ENCODE data around the gene OTOP3.
"Not testable (repeated sequence)": the region's sequence is repeated elsewhere in the genome, so short reads cannot be mapped to it uniquely, and the experiment has no call there.

Gene OTOP3

DNA sequence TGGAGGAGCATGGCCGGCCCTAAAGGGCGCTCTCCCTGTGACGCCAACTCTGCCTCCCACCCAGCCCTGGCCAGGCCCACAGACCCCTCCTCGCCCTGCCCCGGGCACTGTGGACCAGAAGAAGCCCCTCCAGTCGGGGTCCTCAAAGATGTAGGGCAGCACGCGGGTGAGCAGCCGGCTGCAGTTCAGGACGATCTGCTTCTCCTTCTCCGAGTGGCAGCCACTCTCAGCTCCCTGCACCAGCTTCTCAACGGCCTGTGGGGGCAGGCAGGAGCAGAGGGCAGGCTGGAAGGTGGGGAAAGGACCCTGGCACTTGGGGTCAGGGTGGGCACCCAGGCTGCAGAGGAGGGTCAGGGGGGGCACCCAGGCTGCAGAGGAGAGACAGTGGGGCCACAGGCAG lies 28.0 kb downstream of the OTOP3 start:
- no peak for DNase-seq

DNA sequence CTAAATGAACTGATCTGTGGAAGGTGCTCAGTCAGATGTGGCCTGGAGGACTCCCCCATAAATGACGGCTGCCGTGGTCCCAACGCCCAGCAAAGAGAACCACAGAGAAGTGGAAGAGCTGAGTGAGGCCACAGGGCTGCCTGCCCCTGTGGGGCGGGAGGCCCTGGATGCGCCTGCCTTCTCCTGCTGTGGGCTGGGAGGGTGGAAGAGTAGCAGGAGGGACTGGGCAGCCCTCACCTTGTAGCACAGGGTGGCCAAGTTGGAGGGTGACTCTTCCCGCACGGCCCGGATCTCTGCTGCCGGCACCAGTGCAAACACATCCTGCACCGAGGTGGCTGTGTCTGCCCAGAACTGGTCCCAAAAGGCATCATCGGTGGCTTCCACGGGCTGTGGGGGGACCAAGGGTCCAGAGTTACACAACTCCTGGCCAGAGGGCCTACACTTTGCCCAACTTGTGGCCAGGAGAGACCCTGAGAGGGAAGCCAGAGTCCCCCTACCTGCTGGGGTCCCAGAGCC lies 28.6 kb downstream of the OTOP3 start:
- DNase-seq: no peak

GRCh38 chr17:74964988-74965622 lies 29.4 kb downstream of the OTOP3 start:
- no peak for DNase-seq

DNA sequence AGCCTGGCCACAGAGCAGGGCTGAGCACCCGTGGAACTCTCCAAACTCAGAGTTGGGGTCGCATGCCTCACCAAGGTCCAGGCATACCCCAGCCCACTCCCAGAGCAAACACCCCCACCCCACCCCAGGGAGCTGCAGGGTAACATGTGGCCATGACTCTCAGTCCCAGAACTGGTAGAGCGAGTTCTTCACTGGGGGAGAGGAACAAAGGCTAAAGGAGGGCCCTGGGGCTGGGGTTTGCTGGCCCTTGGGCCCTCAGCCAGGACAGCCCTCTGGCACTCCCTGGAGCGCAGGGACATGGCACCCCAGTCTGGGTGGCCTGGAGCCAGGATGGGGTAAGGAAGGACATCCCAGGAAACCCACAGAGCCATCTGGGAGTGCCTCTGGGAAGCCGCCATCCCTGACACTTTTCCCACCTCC lies 32.7 kb downstream of the OTOP3 start:
- no peak for DNase-seq

- DNase-seq: not testable (repeated sequence)
Observed at GRCh38 chr17:74969501-74969900, 33.8 kb downstream of the OTOP3 start.

GRCh38 chr17:74970395-74970794 lies 34.7 kb downstream of the OTOP3 start:
- DNase-seq: no peak

DNA sequence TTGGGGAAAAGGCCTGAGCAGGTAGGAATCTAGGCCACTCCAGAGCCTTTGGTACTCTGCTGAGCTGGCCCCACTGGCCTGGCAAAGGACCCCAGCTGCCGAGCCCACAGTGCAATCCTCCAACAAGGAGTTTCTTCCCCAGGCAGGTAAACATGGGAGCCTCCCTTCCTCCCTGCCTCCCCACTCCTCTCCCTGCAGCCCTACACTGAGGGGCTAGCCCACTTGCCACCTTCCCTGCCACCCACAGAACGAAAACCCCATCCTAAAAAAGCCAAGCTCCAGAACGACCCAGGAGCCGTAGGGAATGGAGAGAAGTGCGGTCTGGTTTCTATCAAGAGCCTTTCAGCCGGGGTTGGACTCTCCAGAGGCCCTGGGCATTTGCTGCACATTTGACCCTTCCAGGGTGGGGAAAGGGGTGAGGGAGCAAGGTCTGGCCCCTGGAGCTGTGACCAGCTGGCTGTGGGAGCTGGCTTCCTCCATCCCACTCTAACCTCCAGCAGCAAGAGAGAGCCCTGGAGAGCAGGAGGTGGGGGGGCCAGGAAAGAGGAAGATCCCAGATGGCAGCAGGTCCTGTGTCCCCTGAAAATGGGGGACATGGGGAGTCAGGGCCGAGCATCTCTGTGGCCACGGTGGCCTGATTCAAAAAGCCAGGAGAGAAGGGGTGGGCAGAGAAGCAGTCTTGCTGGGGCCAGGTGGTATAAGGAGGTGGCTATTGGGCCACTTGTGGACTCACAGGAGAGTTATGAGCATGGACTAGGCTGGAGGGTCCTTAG lies 35.6 kb downstream of the OTOP3 start:
- DNase-seq: no peak

DNA sequence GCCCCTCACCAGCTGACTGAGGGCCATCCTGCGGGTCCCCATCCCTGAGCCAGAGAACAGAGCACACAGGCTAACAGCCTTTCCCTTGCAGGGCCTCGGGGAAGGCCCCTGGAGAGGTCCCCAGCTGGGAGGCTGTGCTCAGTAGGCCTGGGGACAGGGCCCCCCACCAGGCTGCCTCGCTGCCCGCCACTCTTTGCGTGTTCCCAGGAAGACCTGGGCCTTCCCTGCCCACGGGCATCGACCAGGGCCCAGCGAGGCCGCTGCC lies 36.1 kb downstream of the OTOP3 start:
- no peak for DNase-seq

GRCh38 chr17:74972107-74972972 lies 36.6 kb downstream of the OTOP3 start, which contains the start of gene HID1:
Gene HID1, minus strand, starts transcription at chr17:74972759. Its CDS starts 103 bp downstream, at chr17:74972656.
- no peak for DNase-seq

- DNase-seq: no peak
Observed at GRCh38 chr17:74972973-74973328, 37.3 kb downstream of the OTOP3 start.

DNA sequence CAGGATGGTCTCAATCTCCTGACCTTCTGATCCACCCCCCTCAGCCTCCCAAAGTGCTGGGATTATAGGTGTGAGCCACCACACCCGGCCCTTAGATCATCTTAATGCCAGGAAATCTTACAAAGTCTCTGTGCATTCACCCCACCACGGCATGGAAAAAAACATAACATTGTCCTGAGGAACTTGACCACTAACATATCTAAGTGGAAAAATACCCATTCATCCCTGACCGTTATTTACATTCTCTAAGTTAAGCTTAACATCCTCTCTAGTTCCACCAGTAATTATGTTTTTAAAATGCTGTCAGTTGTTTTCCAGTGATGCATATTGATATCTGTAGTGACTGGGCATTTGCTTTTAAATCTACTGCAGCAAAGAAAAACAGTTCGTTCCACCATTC lies 40.2 kb downstream of the OTOP3 start:
- no peak for DNase-seq

DNA sequence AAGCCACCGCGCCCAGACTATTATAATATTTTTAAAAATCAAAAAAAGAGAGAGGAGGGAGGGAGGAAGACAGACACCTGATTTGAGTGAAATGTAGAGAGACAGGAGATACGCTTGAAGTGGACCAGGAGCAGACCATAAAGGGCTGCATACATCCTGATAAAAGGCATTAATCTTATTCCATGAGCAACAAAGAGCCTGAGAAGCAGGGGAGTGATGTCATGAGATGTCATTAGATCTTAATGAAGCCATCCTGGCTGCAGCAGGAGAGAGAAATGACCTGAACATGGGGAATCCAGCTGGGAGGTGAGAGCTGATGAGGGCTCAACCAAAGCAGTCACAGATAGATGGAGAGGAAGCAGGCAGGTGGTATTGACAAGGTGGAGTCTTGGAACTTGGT lies 42.1 kb downstream of the OTOP3 start:
- DNase-seq: no peak

DNA sequence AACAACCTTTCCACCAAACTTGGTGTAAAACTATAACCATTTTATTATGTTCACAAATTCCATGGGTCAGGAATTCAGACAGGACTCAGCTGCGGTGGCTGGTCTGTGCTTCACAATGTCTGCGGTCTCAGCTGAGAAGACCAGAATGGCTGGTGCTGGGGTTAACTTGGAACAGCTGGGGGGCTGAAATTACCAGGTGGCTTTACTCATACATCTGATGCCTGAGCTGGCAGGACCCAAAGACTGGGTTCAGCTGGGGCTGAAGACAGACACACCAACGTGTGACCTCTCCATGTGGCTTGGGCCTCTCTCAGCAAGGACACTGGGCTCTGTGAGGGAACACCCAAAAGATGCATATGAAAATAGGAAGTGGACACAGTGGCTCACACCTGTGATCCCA lies 42.5 kb downstream of the OTOP3 start:
- no peak for DNase-seq

DNA sequence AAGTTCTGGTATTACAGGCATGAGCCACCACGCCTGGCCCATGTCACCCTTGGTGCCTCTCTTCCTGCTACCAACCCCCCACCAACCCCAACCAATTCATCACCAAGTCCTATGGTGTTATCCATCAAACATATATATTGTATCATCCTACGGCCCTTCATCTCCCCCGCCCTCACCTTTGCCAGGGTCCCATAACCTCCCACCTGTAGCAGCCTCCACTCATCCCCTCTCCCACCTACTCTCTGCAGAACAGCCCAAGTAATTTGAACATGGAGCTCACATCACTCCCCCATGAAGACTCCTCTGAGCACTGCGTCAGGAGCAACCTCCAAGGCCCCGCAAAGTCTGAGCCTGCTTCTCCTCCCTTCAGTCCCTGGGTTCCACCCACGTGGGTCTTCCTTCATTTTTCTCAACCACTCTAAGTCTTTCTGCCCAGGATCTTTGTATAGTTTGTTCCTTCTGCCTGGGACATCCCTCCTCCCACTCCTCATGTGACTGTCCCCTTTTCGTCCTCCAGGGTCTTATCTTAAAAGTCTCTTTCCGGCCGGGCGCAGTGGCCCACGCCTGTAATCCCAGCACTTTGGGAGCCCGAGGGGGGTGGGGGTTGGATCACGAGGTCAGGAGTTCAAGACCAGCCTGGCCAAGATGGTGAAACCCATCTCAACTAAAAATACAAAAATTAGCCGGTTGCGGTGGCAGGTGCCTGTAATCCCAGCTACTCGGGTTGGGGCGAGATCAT lies 43.9 kb downstream of the OTOP3 start:
- DNase-seq: no peak

DNA sequence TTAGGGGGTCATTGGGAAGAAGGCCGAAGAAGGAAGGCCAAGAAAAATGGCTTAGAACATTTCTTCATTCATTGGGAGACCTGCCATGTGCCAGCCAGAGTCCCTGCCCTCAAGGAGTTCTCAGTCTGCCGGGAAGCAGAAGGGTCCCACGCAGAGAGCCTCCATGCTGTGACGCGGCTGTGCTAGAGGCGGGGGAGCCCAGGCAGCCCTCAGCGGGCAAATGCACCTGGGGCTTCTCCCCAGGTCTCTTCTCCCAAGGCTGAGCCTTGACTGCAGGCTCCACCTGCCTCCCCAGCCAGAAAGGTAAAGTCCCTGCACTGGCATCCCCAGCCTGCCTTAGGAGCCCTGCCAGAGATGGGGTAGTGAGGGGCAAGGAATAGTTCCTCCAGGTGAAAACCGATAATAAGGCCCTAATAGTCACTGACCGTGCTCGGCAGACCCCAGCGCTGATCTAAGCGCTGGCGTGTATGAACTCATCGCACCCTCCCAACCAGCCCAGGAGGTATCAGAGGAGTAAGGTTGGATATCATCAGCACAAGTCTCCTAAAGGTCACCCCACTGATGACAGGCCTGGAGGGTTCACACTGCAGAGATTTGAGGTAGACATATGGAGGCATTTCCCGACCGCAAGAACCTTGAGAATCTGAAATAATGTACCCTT lies 45.8 kb downstream of the OTOP3 start:
- DNase-seq: no peak

DNA sequence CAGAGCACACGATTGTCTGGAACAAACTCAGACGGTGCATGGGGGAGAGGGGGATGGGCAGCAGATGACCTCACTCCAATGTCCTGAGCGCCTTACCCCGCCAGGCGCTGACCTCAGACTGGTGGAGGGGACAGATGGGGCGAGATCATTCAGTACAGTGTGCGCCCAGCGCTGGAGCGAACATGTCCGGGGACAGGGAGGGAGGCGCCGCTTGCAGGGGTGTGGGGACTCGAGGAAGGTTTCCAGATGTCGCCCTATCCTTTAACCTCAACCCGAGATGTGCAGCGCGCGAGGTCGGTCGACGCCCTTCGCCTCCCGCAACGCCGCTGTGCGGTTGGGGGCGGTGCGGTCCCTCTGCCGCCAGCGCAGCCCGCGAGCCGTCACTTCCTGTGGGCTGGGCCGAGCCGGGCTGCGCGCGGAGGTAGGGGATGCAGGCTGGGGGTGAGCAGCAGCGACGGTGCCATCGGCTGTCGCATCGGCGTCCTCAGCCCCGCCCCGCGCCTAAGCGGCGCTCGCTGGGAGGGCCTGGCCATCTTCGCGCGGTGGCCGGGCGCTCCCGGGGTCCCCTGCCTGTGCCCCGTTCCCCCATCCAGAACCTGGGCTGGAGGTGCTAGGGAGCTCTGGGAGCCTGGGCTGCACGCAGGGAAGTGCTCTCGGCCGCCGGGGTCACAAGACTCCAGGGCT lies 46.4 kb downstream of the OTOP3 start:
- no peak for DNase-seq

DNA sequence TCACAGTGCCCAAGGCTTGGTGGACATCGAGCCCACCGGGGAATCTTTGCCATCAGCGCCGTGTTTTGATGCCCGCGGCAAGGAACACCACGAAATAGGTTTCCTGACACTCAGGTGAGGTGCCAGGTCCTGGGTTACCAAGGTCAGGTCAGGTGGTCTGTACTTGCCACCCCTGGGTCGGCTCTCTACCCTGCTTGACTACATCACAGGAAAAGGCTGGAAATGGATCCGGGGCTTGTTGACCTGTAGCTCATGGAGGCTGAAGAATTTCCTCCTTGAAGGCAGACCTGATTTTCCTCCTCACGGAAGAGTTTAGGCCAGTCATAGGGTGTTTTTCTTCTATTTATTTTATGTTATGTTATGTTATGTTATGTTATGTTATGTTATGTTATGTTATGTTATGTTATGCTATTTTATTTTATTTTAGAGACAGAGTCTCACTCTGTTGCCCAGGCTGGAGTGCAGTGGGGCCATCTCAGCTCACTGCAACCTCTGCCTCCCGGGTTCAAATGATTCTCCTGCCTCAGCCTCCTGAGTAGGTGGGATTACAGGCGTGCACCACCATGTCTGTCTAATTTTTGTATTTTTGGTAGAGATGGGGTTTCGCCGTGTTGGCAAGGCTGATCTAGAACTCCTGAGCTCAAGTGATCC lies 47.1 kb downstream of the OTOP3 start:
- not testable (repeated sequence) for DNase-seq

DNA sequence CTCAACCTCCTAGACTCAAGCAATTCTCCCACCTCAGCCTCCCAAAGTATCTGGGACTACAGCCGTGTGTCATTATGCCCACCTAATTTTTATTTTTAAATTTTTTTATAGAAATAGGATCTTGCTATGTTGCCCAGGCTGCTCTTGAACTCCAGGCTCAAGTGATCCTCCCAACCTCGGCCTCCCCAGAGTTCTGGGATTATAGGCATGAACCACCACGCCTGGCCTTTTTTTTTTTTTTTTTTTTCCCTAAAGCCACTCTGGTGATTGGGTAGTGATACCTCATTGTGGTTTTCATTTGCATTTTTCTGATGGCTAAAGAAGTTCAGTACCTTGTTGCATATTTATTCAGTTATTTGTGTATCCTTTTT lies 50.5 kb downstream of the OTOP3 start:
- DNase-seq: no peak

DNA sequence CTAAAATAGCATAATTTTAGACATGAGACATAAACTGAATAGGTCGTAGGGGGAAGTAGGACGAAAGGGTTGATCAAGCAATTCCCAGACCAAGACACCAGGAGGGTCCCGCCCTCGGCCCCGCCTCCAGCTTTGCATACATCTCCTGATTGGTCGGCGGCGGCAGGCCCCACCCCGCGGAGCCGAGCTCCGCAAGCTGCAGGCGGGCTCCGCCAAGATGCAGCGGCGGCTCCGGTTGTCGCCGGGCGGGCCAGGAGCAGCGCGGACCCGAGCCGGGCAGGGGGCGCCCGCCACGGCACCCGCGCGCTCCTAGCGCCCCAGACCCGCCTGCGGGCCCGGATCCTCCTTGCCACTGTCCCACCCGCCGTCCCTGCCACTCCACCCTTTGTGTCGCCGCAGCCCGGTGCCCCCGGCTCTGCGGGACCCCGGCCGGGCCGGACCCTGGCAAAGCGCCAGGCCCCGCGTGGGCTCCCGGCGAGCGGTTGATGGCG lies 51.8 kb downstream of the OTOP3 start, which contains the start of gene CDR2L:
Gene CDR2L (plus strand): TSS at position 215 of the 491 bp plus-strand sequence. CDS start 412 bp downstream, outside the sequence.
- peak; percentile 79 for DNase-seq

DNA sequence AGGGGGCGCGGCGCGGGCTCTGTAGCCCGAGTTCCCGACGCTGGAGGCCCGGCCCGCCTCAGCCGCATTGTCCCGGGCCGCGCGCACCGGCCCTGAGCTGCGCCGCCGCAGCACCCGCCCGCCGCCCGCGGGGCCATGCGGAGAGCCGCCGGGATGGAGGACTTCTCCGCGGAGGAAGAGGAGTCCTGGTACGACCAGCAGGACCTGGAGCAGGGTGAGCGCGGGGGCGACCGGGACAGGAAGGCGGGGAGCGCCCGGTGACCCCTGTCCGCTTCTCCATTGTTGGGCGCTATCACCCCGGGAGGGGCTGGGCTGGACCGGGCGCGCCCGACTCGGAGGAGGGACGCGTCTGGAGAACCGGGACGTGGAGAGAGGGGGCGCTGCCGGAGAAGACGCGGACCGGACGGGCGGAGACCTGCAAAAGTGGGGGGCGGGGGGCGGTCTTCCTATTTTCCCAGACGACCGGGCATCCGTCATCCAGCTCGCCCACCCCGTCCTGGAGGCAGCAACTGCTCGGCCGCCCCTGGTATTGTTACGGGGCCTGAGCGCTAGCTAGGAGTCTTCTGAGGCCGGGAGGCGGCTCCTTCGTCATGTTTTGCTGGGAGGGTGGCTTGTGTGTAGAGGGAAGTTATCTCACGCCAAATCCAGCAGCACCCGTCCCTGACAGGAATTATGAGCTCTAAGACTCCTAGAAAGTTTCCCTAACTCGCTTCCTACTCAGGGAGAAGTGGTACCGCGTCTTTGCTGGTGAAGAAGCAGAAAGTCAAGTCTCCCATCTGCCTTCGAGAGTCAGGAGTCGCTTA lies 52.4 kb downstream of the OTOP3 start:
- DNase-seq: peak; percentile 63

All from amniotic stem cell (primary cell).